PFSK-1 (cell line): Measurements from ENCODE around the gene PLIN5.

Experiments
- POLR2AphosphoS5 ChIP-seq: IDR thresholded peaks from 2 replicates; pipeline ENCODE4 v1.6.1; 2012; ENCODE audit warnings: low read depth, mild to moderate bottlenecking, control low read depth, low read length, moderate library complexity
- REST ChIP-seq, 2 experiments: IDR thresholded peaks; 2 replicates each; pipeline versions ENCODE4 v1.6.1 to v1.8.0; 2011 to 2012; ENCODE audit warnings: low read depth in 2 of 2, low read length in 2 of 2, control low read depth in 1 of 2, inconsistent platforms in 1 of 2, mild to moderate bottlenecking in 1 of 2, moderate library complexity in 1 of 2; ENCODE audit not compliant: insufficient read depth in 1 of 2
- TAF1 ChIP-seq: IDR thresholded peaks from 2 replicates; pipeline ENCODE4 v1.6.1; 2012; ENCODE audit warnings: low read length, control low read depth, borderline replicate concordance; ENCODE audit not compliant: insufficient read depth

- no peak for TF ChIP-seq REST (IDR thresholded peaks at IDR 0.05; ENCODE audit: insufficient read depth in 1 of 2, low read depth in 2 of 2, low read length in 2 of 2)
- TF ChIP-seq TAF1 = no peak
- no peak for TF ChIP-seq POLR2AphosphoS5
Observed at GRCh38 chr19:4570402-4570801, 35.4 kb upstream of the PLIN5 start.
